ENCODE data around the gene SERPINA12.
"Not testable (repeated sequence)": the region's sequence is repeated elsewhere in the genome, so short reads cannot be mapped to it uniquely, and the experiment has no call there.

The SERPINA12 gene

DNA sequence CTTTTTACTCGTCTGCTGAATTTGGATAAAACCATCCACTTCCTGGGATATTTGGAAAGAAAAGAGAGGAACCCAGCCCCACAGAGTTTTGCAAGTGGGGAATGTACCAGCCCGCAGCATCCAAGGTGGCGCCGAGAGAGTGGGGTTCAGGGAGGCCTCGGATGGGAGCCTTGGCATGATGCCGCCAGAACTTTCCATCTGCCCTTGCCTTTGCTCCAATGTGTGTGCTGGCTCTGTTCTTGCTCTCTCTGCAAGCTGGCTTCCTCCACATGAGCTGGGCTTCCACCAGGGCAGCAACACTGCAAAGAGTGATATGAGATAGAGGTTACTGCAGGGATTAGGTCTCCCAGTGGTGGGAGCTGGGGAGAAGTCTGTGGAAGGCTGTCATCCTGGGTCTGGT is 6.6 kb upstream of the SERPINA12 start:
- Histone ChIP-seq H3K27me3 (ENCODE audit: control insufficient read depth, low read length) (peaks cover 17% of the 10 kb centered on the region; the same call in 1 of the 2 replicates), H3K79me2 (ENCODE audit: control insufficient read depth, low read length) (no peaks in the 10 kb centered on the region), H3K9me3 (ENCODE audit: control insufficient read depth, insufficient read depth, low read length) (no peaks in the 10 kb centered on the region)

GRCh38 chr14:94515426-94515825 is 6.2 kb upstream of the SERPINA12 start:
- H3K4me1 ChIP-seq (ENCODE audit: control insufficient read depth, low read length) = no peaks in the 10 kb centered on the region
- no peak overlapping the region for H3K4me3 ChIP-seq (ENCODE audit: low read length)
- peaks cover 17% of the 10 kb centered on the region; the same call in 1 of the 2 replicates for H3K27me3 ChIP-seq (ENCODE audit: control insufficient read depth, low read length)
- no peaks in the 10 kb centered on the region for H4K20me1 ChIP-seq (ENCODE audit: control insufficient read depth, insufficient read depth, low read depth, low read length)
- no peaks in the 10 kb centered on the region for H3K79me2 ChIP-seq (ENCODE audit: control insufficient read depth, low read length)
- no peak overlapping the region for H3K4me2 ChIP-seq (ENCODE audit: low read length)
- no peak overlapping the region for H3K27ac ChIP-seq (ENCODE audit: low read depth, low read length)
- no peaks in the 10 kb centered on the region for H3K9me2 ChIP-seq (replicated peaks; ENCODE audit: control insufficient read depth, low read length)
- no peaks in the 10 kb centered on the region for H3K9me3 ChIP-seq (ENCODE audit: control insufficient read depth, insufficient read depth, low read length)
- TF ChIP-seq, protein P1, sequence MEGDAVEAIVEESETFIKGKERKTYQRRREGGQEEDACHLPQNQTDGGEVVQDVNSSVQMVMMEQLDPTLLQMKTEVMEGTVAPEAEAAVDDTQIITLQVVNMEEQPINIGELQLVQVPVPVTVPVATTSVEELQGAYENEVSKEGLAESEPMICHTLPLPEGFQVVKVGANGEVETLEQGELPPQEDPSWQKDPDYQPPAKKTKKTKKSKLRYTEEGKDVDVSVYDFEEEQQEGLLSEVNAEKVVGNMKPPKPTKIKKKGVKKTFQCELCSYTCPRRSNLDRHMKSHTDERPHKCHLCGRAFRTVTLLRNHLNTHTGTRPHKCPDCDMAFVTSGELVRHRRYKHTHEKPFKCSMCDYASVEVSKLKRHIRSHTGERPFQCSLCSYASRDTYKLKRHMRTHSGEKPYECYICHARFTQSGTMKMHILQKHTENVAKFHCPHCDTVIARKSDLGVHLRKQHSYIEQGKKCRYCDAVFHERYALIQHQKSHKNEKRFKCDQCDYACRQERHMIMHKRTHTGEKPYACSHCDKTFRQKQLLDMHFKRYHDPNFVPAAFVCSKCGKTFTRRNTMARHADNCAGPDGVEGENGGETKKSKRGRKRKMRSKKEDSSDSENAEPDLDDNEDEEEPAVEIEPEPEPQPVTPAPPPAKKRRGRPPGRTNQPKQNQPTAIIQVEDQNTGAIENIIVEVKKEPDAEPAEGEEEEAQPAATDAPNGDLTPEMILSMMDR (IDR thresholded peaks at IDR 0.05; ENCODE audit: low read depth, low read length, poor library complexity, severe bottlenecking) = no peak
- no peak for TF ChIP-seq EZH2phosphoT487 (IDR thresholded peaks at IDR 0.05; ENCODE audit: borderline replicate concordance, low read length)
- no peaks in the 10 kb centered on the region for H3F3A ChIP-seq (ENCODE audit: control insufficient read depth, insufficient read depth)
- no peaks in the 10 kb centered on the region for H3K36me3 ChIP-seq (ENCODE audit: control insufficient read depth, low read length)

More for the DNA sequence above, 6.6 kb upstream of the SERPINA12 start:
- Histone ChIP-seq H3F3A (ENCODE audit: control insufficient read depth, insufficient read depth) (no peaks in the 10 kb centered on the region), H4K20me1 (ENCODE audit: control insufficient read depth, insufficient read depth, low read depth, low read length) (no peaks in the 10 kb centered on the region), H3K4me2 (ENCODE audit: low read length) (no peak overlapping the region), H3K4me1 (ENCODE audit: control insufficient read depth, low read length) (no peaks in the 10 kb centered on the region), H3K4me3 (ENCODE audit: low read length) (no peak overlapping the region), H3K27ac (ENCODE audit: low read depth, low read length) (no peak overlapping the region), H3K36me3 (ENCODE audit: control insufficient read depth, low read length) (no peaks in the 10 kb centered on the region), H3K9me2 (replicated peaks; ENCODE audit: control insufficient read depth, low read length) (no peaks in the 10 kb centered on the region)
- TF ChIP-seq, protein P1 (IDR thresholded peaks at IDR 0.05; ENCODE audit: low read depth, low read length, poor library complexity, severe bottlenecking) = no peak
- TF ChIP-seq EZH2phosphoT487 (IDR thresholded peaks at IDR 0.05; ENCODE audit: borderline replicate concordance, low read length) = no peak

GRCh38 chr14:94514351-94514750 is 5.1 kb upstream of the SERPINA12 start:
- no peak overlapping the region for H3K27ac ChIP-seq (ENCODE audit: low read depth, low read length)
- H3K27me3 ChIP-seq (ENCODE audit: control insufficient read depth, low read length) = peaks cover 17% of the 10 kb centered on the region; the same call in 1 of the 2 replicates
- no peaks in the 10 kb centered on the region for H3K9me3 ChIP-seq (ENCODE audit: control insufficient read depth, insufficient read depth, low read length)
- no peaks in the 10 kb centered on the region for H3K36me3 ChIP-seq (ENCODE audit: control insufficient read depth, low read length)
- no peaks in the 10 kb centered on the region for H3F3A ChIP-seq (ENCODE audit: control insufficient read depth, insufficient read depth)
- H3K4me1 ChIP-seq (ENCODE audit: control insufficient read depth, low read length) = no peaks in the 10 kb centered on the region
- no peaks in the 10 kb centered on the region for H3K9me2 ChIP-seq (replicated peaks; ENCODE audit: control insufficient read depth, low read length)
- no peak for TF ChIP-seq EZH2phosphoT487 (IDR thresholded peaks at IDR 0.05; ENCODE audit: borderline replicate concordance, low read length)
- TF ChIP-seq, protein P1 (IDR thresholded peaks at IDR 0.05; ENCODE audit: low read depth, low read length, poor library complexity, severe bottlenecking) = no peak
- H3K4me3 ChIP-seq (ENCODE audit: low read length) = no peak overlapping the region
- H3K4me2 ChIP-seq (ENCODE audit: low read length) = no peak overlapping the region
- no peaks in the 10 kb centered on the region for H3K79me2 ChIP-seq (ENCODE audit: control insufficient read depth, low read length)
- no peaks in the 10 kb centered on the region for H4K20me1 ChIP-seq (ENCODE audit: control insufficient read depth, insufficient read depth, low read depth, low read length)

DNA sequence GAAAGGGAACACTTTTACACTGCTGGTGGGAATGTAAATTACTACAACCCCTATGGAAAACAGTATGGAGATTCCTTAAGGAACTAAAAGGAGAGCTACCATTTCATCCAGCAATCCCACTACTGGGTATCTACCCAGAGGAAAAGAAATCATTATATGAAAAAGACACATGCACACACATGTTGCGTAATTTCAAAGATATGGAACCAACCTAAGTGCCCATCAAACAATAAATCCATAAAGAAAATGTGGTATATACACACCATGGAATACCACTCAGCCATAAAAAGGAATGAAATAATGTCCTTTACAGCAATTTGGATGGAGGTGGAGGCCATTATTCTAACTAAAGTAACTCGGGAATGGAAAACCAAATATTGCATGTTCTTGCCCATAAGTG is 1.2 kb upstream of the SERPINA12 start:
- H3K9me3 ChIP-seq (ENCODE audit: control insufficient read depth, insufficient read depth, low read length); H3K9me2 ChIP-seq (replicated peaks; ENCODE audit: control insufficient read depth, low read length); H3K36me3 ChIP-seq (ENCODE audit: control insufficient read depth, low read length); H3K4me3 ChIP-seq (ENCODE audit: low read length); H3K4me1 ChIP-seq (ENCODE audit: control insufficient read depth, low read length); H3K4me2 ChIP-seq (ENCODE audit: low read length); H3K27me3 ChIP-seq (ENCODE audit: control insufficient read depth, low read length); H4K20me1 ChIP-seq (ENCODE audit: control insufficient read depth, insufficient read depth, low read depth, low read length); H3K27ac ChIP-seq (ENCODE audit: low read depth, low read length); H3F3A ChIP-seq (ENCODE audit: control insufficient read depth, insufficient read depth); H3K79me2 ChIP-seq (ENCODE audit: control insufficient read depth, low read length): not testable (repeated sequence)
